Left renal pelvis (tissue), 4 donors: ENCODE measurements around the gene OR4K1. TPM values are rescaled to one million over a fixed set of nuclear protein-coding genes. Genes with fewer than 3 reads are reported as not detected.
"Not testable (repeated sequence)": the region's sequence is repeated elsewhere in the genome, so short reads cannot be mapped to it uniquely, and the experiment has no call there.

Experiments
- DNase-seq, 4 donors: peaks; one replicate each; pipeline ENCODE4 v3.0.0-alpha.2; 2013; ENCODE audit warnings: low read depth in 4 of 4, low spot score in 3 of 4
- polyA plus RNA-seq, 4 donors: library from polyadenylated mRNA; unstranded; fragments of 120-200 nt; gene quantifications; one replicate each; pipeline ENCODE4 v1.2.1, GENCODE V29; 2013; ENCODE audit not compliant: insufficient read length in 4 of 4

The OR4K1 gene
- not detected for polyA plus RNA-seq

- no peak for DNase-seq
Measured at GRCh38 chr14:19930617-19931016, at the start of gene OR4K1. TSS of gene OR4K1 (plus strand) at chr14:19930917. CDS start at chr14:19935667, 4,750 bp downstream.

GRCh38 chr14:19895282-19895681 is 35.4 kb upstream of the OR4K1 start:
- DNase-seq: no peak

- DNase-seq: no peak
Measured at GRCh38 chr14:19900999-19901398, 29.7 kb upstream of the OR4K1 start.

GRCh38 chr14:19902409-19902808 is 28.3 kb upstream of the OR4K1 start:
- no peak for DNase-seq

- DNase-seq: no peak
Measured at GRCh38 chr14:19906665-19907064, 24.1 kb upstream of the OR4K1 start.

- no peak for DNase-seq
Measured at GRCh38 chr14:19911114-19911513, 19.6 kb upstream of the OR4K1 start.

- no peak for DNase-seq
Measured at GRCh38 chr14:19917243-19917642, 13.5 kb upstream of the OR4K1 start.

GRCh38 chr14:19917955-19918518 is 12.7 kb upstream of the OR4K1 start:
- no peak for DNase-seq

- DNase-seq: no peak
Measured at GRCh38 chr14:19918553-19919264, 12.0 kb upstream of the OR4K1 start.

GRCh38 chr14:19920021-19920657 is 10.6 kb upstream of the OR4K1 start, which contains the start of gene OR4K5:
TSS of gene OR4K5 (plus strand) at chr14:19920607. CDS start at chr14:19920607, 0 bp downstream.
- DNase-seq: no peak

GRCh38 chr14:19941668-19942067 is 11.0 kb downstream of the OR4K1 start:
- no peak for DNase-seq

GRCh38 chr14:19947413-19948090 is 16.8 kb downstream of the OR4K1 start:
- DNase-seq: no peak

GRCh38 chr14:19949218-19949617 is 18.5 kb downstream of the OR4K1 start:
- DNase-seq: no peak

- DNase-seq: not testable (repeated sequence)
Measured at GRCh38 chr14:19969735-19970134, 39.0 kb downstream of the OR4K1 start.

- DNase-seq: no peak
Measured at GRCh38 chr14:19974844-19975243, 44.1 kb downstream of the OR4K1 start.

- DNase-seq: no peak
Measured at GRCh38 chr14:19975291-19975690, 44.6 kb downstream of the OR4K1 start, which contains the start of gene OR4K15. TSS of gene OR4K15 (plus strand) at chr14:19975591. CDS start at chr14:19975591, 0 bp downstream.

Other genes with a start within 250 kb of the OR4K1 start
- not detected for gene OR11H2, start 217.0 kb upstream of the OR4K1 start, polyA plus RNA-seq
- gene OR4Q3, start 187.3 kb upstream of the OR4K1 start, polyA plus RNA-seq: not detected
- not detected for gene OR4M1, start 157.4 kb upstream of the OR4K1 start, polyA plus RNA-seq
- not detected for gene OR4N2, start 127.1 kb upstream of the OR4K1 start, polyA plus RNA-seq
- not detected for gene OR4K2, start 55.8 kb upstream of the OR4K1 start, polyA plus RNA-seq
- gene OR4K5, start 10.3 kb upstream of the OR4K1 start, polyA plus RNA-seq: not detected
- gene OR4K15, start 44.7 kb downstream of the OR4K1 start, polyA plus RNA-seq: not detected
- gene OR4Q2, start 71.2 kb downstream of the OR4K1 start, polyA plus RNA-seq: not detected
- gene OR4K14, start 88.4 kb downstream of the OR4K1 start, polyA plus RNA-seq: not detected
- gene OR4K13, start 105.1 kb downstream of the OR4K1 start, polyA plus RNA-seq: under 1 TPM in 1 of 4 donors, not detected in 3; 0.03 TPM
- not detected for gene OR4L1, start 129.1 kb downstream of the OR4K1 start, polyA plus RNA-seq
- gene OR4K17, start 179.8 kb downstream of the OR4K1 start, polyA plus RNA-seq: under 1 TPM in 3 of 4 donors, not detected in 1; 0.03 to 0.11 (median 0.04) TPM
- gene OR4N5, start 207.9 kb downstream of the OR4K1 start, polyA plus RNA-seq: not detected